Effector CD4-positive, alpha-beta T cell (primary cell): Measurements from ENCODE around the gene TEX264.
"Not testable (repeated sequence)": the region's sequence is repeated elsewhere in the genome, so short reads cannot be mapped to it uniquely, and the experiment has no call there.

Experiments
- DNase-seq: peaks from one replicate; pipeline ENCODE4 v3.0.0-alpha.2; 2020

The TEX264 gene

GRCh38 chr3:51717947-51718346 is 46.9 kb downstream of the TEX264 start:
- DNase-seq: no peak

- DNase-seq: no peak
These were observed 47.7 kb downstream of the TEX264 start for GRCh38 chr3:51718547-51719409.

GRCh38 chr3:51719410-51720025 is 48.5 kb downstream of the TEX264 start:
- no peak for DNase-seq

- no peak for DNase-seq
These were observed 49.4 kb downstream of the TEX264 start for GRCh38 chr3:51720292-51721061.

- DNase-seq: no peak
These were observed 50.2 kb downstream of the TEX264 start for GRCh38 chr3:51721062-51721745.

GRCh38 chr3:51722362-51722761 is 51.3 kb downstream of the TEX264 start:
- DNase-seq: no peak

- no peak for DNase-seq
These were observed 56.4 kb downstream of the TEX264 start for GRCh38 chr3:51727500-51727899.

GRCh38 chr3:51729042-51729633 is 58.1 kb downstream of the TEX264 start:
- DNase-seq: no peak

- no peak for DNase-seq
These were observed 63.0 kb downstream of the TEX264 start for GRCh38 chr3:51733859-51734571.

- no peak for DNase-seq
These were observed 63.5 kb downstream of the TEX264 start for GRCh38 chr3:51734572-51734907.

- no peak for DNase-seq
These were observed 64.0 kb downstream of the TEX264 start for GRCh38 chr3:51735039-51735438.

- DNase-seq: no peak
These were observed 64.9 kb downstream of the TEX264 start for GRCh38 chr3:51735950-51736349.

- no peak for DNase-seq
These were observed 68.1 kb downstream of the TEX264 start for GRCh38 chr3:51739110-51739509.

GRCh38 chr3:51742320-51742719 is 71.3 kb downstream of the TEX264 start:
- not testable (repeated sequence) for DNase-seq

GRCh38 chr3:51742978-51743377 is 71.9 kb downstream of the TEX264 start:
- not testable (repeated sequence) for DNase-seq

- DNase-seq: no peak
These were observed 76.8 kb downstream of the TEX264 start for GRCh38 chr3:51747840-51748239.

GRCh38 chr3:51748327-51748726 is 77.3 kb downstream of the TEX264 start:
- no peak for DNase-seq

GRCh38 chr3:51750878-51751277 is 79.8 kb downstream of the TEX264 start:
- no peak for DNase-seq

GRCh38 chr3:51751287-51751686 is 80.2 kb downstream of the TEX264 start:
- DNase-seq: no peak
